BE2C (cell line): Measurements from ENCODE around the gene RPIA.

Experiments
- DNase-seq: peaks from one replicate; pipeline ENCODE4 v3.0.0-alpha.2; 2020
- H3K27me3 ChIP-seq: fragments of 250-450 bp; sonication (Bioruptor Pico); 2 replicates; pipeline ENCODE4 v1.5.1; 2020; ENCODE audit warnings: mild to moderate bottlenecking
- H3K36me3 ChIP-seq: fragments of 250-450 bp; sonication (Bioruptor Pico); 2 replicates; pipeline ENCODE4 v1.5.1; 2020; ENCODE audit warnings: mild to moderate bottlenecking
- H3K4me1 ChIP-seq: fragments of 250-450 bp; sonication (Bioruptor Pico); 2 replicates; pipeline ENCODE4 v1.5.1; 2020
- H3K4me3 ChIP-seq: 2 replicates; pipeline ENCODE4 v1.5.1; 2011; ENCODE audit warnings: low read depth, low read length
- H3K9me3 ChIP-seq: fragments of 250-450 bp; sonication (Bioruptor Pico); 2 replicates; pipeline ENCODE4 v1.5.1; 2020
- TF ChIP-seq, protein P1 (sequence below): IDR thresholded peaks from 2 replicates; pipeline ENCODE4 v1.5.1; 2012; ENCODE audit warnings: mild to moderate bottlenecking, low read depth, low read length

Gene RPIA

DNA sequence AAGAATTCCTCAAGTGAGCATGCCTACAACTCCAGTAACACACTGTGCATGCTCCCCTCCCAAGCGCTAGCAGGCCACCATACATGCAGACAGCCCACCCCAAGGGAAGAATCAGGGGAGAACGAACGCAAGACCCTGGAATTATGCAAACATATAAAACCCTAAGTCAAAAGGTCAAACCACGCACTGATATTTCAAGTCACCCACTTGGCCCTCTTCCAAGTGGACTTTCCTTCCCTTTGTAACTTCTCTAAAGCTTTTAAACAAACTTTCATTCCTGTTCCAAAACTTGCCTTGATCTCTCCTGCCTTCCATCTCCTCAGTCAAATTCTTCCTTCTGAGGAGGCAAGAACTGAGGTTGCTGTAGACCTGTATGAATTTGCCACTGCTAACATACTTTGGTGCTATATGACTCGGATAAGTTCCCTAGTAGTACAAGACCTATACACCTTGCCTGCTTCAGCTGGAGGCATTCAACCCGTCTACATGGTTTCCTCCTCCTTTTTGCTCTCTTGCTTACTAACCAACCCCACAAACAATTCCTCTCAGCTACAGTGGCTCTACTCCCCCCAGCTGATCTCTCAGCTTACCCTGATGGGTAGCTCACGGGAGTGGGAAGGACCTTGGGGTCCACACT lies 11.1 kb upstream of the RPIA start:
- Histone ChIP-seq H3K27me3 (no peaks in the 10 kb centered on the region), H3K4me3 (no peak overlapping the region), H3K4me1 (no peaks in the 10 kb centered on the region), H3K9me3 (no peaks in the 10 kb centered on the region), H3K36me3 (no peaks in the 10 kb centered on the region)
- TF ChIP-seq, protein P1, sequence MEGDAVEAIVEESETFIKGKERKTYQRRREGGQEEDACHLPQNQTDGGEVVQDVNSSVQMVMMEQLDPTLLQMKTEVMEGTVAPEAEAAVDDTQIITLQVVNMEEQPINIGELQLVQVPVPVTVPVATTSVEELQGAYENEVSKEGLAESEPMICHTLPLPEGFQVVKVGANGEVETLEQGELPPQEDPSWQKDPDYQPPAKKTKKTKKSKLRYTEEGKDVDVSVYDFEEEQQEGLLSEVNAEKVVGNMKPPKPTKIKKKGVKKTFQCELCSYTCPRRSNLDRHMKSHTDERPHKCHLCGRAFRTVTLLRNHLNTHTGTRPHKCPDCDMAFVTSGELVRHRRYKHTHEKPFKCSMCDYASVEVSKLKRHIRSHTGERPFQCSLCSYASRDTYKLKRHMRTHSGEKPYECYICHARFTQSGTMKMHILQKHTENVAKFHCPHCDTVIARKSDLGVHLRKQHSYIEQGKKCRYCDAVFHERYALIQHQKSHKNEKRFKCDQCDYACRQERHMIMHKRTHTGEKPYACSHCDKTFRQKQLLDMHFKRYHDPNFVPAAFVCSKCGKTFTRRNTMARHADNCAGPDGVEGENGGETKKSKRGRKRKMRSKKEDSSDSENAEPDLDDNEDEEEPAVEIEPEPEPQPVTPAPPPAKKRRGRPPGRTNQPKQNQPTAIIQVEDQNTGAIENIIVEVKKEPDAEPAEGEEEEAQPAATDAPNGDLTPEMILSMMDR = no peak
- DNase-seq = no peak

GRCh38 chr2:88680916-88681315 lies 10.6 kb upstream of the RPIA start:
- H3K4me1 ChIP-seq = no peaks in the 10 kb centered on the region
- no peak overlapping the region for H3K4me3 ChIP-seq
- no peaks in the 10 kb centered on the region for H3K36me3 ChIP-seq
- H3K9me3 ChIP-seq = no peaks in the 10 kb centered on the region
- no peak for DNase-seq
- no peaks in the 10 kb centered on the region for H3K27me3 ChIP-seq
- TF ChIP-seq, protein P1 = no peak

DNA sequence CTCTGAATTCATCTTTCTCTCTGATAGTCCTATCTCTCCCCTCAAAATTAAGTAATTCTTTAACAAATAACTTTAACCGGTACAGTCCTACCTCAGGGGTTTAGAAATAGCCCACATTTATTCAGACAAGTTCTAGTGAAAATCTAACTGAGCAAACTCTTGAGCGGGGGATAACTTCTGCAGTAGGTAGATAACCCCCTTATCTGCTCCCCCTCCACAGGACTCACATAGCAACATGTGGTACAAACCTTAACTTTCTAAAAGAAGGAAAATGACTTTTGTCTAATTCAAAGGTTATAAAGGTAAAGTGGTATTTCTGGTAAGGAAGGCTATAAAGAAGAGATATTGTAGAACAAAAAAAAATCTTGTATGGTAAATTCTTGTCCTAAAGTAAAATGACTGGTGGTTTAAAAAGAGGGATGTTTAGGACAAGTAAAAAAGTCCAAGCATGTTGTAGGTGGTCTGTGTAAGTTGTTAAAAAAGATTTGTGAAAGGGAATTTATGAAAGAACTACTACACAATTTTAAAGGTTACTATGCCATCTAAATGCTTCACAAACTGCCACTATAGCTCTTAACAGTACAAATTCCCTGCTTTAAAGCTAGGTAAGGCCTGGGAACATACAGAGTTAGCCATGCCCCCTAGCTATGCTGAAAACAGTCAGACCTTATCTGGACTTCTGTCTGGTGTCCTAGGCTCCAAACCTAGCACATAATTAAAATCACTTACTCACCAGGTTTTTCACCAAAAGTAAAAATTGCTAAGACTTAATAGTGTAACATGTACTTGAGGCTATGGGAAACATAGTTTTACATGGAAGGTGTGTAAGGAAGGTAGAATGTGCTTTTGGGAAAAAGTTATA lies 8.1 kb upstream of the RPIA start:
- Histone ChIP-seq H3K4me3 (no peak overlapping the region), H3K36me3 (no peaks in the 10 kb centered on the region), H3K9me3 (no peaks in the 10 kb centered on the region), H3K27me3 (no peaks in the 10 kb centered on the region), H3K4me1 (no peaks in the 10 kb centered on the region)
- TF ChIP-seq, protein P1 = no peak
- no peak for DNase-seq

DNA sequence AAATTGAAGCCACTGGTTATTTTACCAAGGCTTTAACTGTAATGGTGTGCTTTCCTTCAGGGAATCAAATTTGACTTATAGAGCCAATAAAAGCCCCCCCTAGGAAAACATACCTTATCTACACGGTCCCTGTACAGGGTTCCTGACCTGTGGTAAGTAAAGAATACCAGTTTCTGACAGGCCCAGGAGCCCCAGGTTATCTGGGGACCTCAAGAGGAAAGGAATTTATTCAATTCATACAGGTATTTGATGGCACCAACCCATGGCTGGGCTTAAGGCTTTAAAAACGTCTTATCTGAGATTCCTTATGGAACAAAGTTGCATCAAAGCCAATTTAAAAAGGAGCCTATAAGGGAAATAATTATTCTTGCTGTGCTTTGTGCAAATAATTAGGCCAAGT lies 7.0 kb upstream of the RPIA start:
- Histone ChIP-seq H3K4me3 (no peak overlapping the region), H3K4me1 (no peaks in the 10 kb centered on the region), H3K9me3 (no peaks in the 10 kb centered on the region), H3K36me3 (no peaks in the 10 kb centered on the region), H3K27me3 (no peaks in the 10 kb centered on the region)
- TF ChIP-seq, protein P1 = no peak
- DNase-seq = no peak

GRCh38 chr2:88686320-88686719 lies 5.2 kb upstream of the RPIA start:
- Histone ChIP-seq H3K9me3 (no peaks in the 10 kb centered on the region), H3K4me3 (no peak overlapping the region), H3K27me3 (no peaks in the 10 kb centered on the region), H3K36me3 (no peaks in the 10 kb centered on the region), H3K4me1 (no peaks in the 10 kb centered on the region)
- TF ChIP-seq, protein P1 = no peak
- no peak for DNase-seq

DNA sequence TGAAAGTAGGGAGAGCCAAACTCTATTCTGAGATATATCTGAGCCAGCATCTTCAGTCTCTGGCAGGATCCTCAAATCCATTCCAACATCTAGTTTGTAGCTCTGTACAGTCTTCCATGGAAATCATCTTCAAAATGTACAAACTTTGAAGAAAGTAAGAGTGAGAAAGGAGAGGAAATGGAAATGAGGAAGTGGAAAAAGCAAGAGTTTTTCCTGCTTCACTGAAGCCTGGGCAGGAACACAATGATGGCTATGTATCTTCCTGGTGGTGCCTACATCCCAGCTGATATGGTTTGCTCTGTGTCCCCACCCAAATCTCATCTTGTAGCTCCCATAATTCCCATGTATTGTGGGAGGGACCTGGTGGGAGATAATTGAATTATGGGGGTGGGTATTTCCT lies 4.1 kb upstream of the RPIA start:
- H3K4me3 ChIP-seq = no peak overlapping the region
- no peaks in the 10 kb centered on the region for H3K4me1 ChIP-seq
- no peaks in the 10 kb centered on the region for H3K36me3 ChIP-seq
- TF ChIP-seq, protein P1 = no peak
- H3K27me3 ChIP-seq = no peaks in the 10 kb centered on the region
- no peaks in the 10 kb centered on the region for H3K9me3 ChIP-seq
- DNase-seq = no peak
